ENCODE results near the gene RBFOX2. TPM values are rescaled to one million over a fixed set of nuclear protein-coding genes. Genes with fewer than 3 reads are reported as not detected.
"Not testable (repeated sequence)": the region's sequence is repeated elsewhere in the genome, so short reads cannot be mapped to it uniquely, and the experiment has no call there.

Gene RBFOX2
- total RNA-seq, 1 donor from 2014 or later: 126 TPM

- Mint-ChIP-seq H3K27me3 (ENCODE audit: low read depth) (no peaks in the 10 kb centered on the region), H3K27ac (ENCODE audit: unreplicated experiment) (no peak overlapping the region)
Measured at GRCh38 chr22:35742342-35743100, 286.1 kb downstream of the RBFOX2 start.

GRCh38 chr22:35740616-35741015 lies 288.0 kb downstream of the RBFOX2 start:
- H3K27me3 Mint-ChIP-seq (ENCODE audit: low read depth): no peaks in the 10 kb centered on the region
- no peaks in the 10 kb centered on the region for H3K9me3 Mint-ChIP-seq
- H3K4me3 Mint-ChIP-seq: no peak overlapping the region
- DNase-seq (ENCODE audit: low read depth, low spot score): no peak
- H3K36me3 Mint-ChIP-seq (ENCODE audit: low read depth): peaks cover 20% of the 10 kb centered on the region
- H3K27ac Mint-ChIP-seq (ENCODE audit: unreplicated experiment): no peak overlapping the region
- TF ChIP-seq CTCF (conservative IDR thresholded peaks at IDR 0.05): no peak
- H3K4me1 Mint-ChIP-seq: peaks cover 13% of the 10 kb centered on the region

More at GRCh38 chr22:35742342-35743100, 286.1 kb downstream of the RBFOX2 start:
- DNase-seq (ENCODE audit: low read depth, low spot score): no peak
- Mint-ChIP-seq H3K36me3 (ENCODE audit: low read depth) (peaks cover 19% of the 10 kb centered on the region), H3K4me3 (no peak overlapping the region), H3K4me1 (peaks cover 13% of the 10 kb centered on the region), H3K9me3 (no peaks in the 10 kb centered on the region)
- TF ChIP-seq CTCF (conservative IDR thresholded peaks at IDR 0.05): no peak

GRCh38 chr22:35739931-35740380 lies 288.7 kb downstream of the RBFOX2 start:
- no peak for DNase-seq (ENCODE audit: low read depth, low spot score)
- Mint-ChIP-seq H3K27me3 (ENCODE audit: low read depth) (no peaks in the 10 kb centered on the region), H3K27ac (ENCODE audit: unreplicated experiment) (peak overlapping the region; percentile 79), H3K4me3 (no peak overlapping the region), H3K9me3 (no peaks in the 10 kb centered on the region), H3K36me3 (ENCODE audit: low read depth) (peaks cover 20% of the 10 kb centered on the region), H3K4me1 (peaks cover 13% of the 10 kb centered on the region)
- no peak for TF ChIP-seq CTCF (conservative IDR thresholded peaks at IDR 0.05)

- Mint-ChIP-seq H3K4me3 (no peak overlapping the region), H3K4me1 (peaks cover 13% of the 10 kb centered on the region)
Measured at GRCh38 chr22:35739076-35739930, 289.3 kb downstream of the RBFOX2 start.

GRCh38 chr22:35737886-35738285 lies 290.7 kb downstream of the RBFOX2 start:
- not testable (repeated sequence) for H3K9me3 Mint-ChIP-seq; DNase-seq (ENCODE audit: low read depth, low spot score)
- peak overlapping the region; percentile 16 for H3K27ac Mint-ChIP-seq (ENCODE audit: unreplicated experiment)

More at GRCh38 chr22:35739076-35739930, 289.3 kb downstream of the RBFOX2 start:
- peaks cover 20% of the 10 kb centered on the region for H3K36me3 Mint-ChIP-seq (ENCODE audit: low read depth)
- TF ChIP-seq CTCF (conservative IDR thresholded peaks at IDR 0.05): peak; percentile 32
- H3K9me3 Mint-ChIP-seq: no peaks in the 10 kb centered on the region
- DNase-seq (ENCODE audit: low read depth, low spot score): no peak
- no peak overlapping the region for H3K27ac Mint-ChIP-seq (ENCODE audit: unreplicated experiment)
- no peaks in the 10 kb centered on the region for H3K27me3 Mint-ChIP-seq (ENCODE audit: low read depth)

More at GRCh38 chr22:35737886-35738285, 290.7 kb downstream of the RBFOX2 start:
- H3K36me3 Mint-ChIP-seq (ENCODE audit: low read depth): peaks cover 15% of the 10 kb centered on the region
- not testable (repeated sequence) for H3K27me3 Mint-ChIP-seq (ENCODE audit: low read depth); H3K4me3 Mint-ChIP-seq
- peaks cover 13% of the 10 kb centered on the region for H3K4me1 Mint-ChIP-seq

All from neural crest cell (in vitro differentiated cells).